HG03095 (cell line): ENCODE results near the gene TMEM50B.
"Not testable (repeated sequence)": the region's sequence is repeated elsewhere in the genome, so short reads cannot be mapped to it uniquely, and the experiment has no call there.

Source experiments
- ATAC-seq: cut with Tn5 transposase; IDR thresholded peaks from one replicate; pipeline ENCODE4 v1.9.1; 2021; ENCODE audit warnings: moderate library complexity; ENCODE audit not compliant: unreplicated experiment

Gene TMEM50B

GRCh38 chr21:33478935-33479678, 667 bp downstream of the TMEM50B start:
- peak; percentile 22 for ATAC-seq

- no peak for ATAC-seq
These were observed 1.6 kb downstream of the TMEM50B start for GRCh38 chr21:33478182-33478581.

- no peak for ATAC-seq
These were observed 2.7 kb downstream of the TMEM50B start for GRCh38 chr21:33477066-33477465.

DNA sequence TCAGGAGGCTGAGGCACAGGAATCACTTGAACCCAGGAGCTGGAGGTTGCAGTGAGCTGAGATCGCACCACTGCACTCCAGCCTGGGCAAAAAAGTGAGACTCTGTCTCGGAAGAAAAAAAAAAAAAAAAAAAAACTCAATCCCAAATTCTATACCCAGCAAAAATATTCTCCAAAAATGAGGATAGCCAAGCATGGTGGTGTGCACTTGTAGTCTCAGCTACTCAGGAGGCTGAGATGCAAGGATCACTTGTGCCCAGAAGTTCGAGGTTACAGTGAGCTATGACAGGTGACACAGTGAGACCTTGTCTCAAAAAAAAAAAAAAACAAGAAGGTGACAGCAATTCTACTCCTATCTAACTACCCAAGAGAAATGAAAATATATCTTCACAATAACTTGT, 6.4 kb downstream of the TMEM50B start:
- no peak for ATAC-seq

GRCh38 chr21:33470701-33471100, 9.1 kb downstream of the TMEM50B start:
- ATAC-seq: no peak

DNA sequence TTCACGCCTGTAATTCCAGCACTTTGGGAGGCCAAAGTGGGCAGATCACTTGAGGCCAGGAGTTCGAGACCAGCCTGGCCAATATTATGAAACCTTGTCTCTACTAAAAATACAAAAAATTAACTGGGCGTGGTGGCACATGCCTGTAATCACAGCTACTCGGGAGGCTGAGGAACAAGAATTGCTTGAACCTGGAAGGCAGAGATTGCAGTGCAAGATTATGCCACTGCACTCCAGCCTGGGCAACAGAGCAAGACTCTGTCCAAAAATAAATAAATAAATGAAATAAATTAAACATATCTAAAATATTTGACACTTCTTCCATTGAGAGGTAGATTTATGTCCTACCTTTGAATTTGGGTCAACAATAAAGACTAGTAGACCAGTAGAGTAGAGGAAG, 10.6 kb downstream of the TMEM50B start:
- ATAC-seq: not testable (repeated sequence)

- no peak for ATAC-seq
These were observed 18.1 kb downstream of the TMEM50B start for GRCh38 chr21:33461538-33462250.

- no peak for ATAC-seq
These were observed 20.9 kb downstream of the TMEM50B start for GRCh38 chr21:33458861-33459260.

- no peak for ATAC-seq
These were observed 23.9 kb downstream of the TMEM50B start for GRCh38 chr21:33455686-33456446.

GRCh38 chr21:33452362-33452761, 27.4 kb downstream of the TMEM50B start:
- ATAC-seq: no peak

- no peak for ATAC-seq
These were observed 28.1 kb downstream of the TMEM50B start for GRCh38 chr21:33451634-33452071.

GRCh38 chr21:33449616-33450015, 30.2 kb downstream of the TMEM50B start:
- no peak for ATAC-seq

DNA sequence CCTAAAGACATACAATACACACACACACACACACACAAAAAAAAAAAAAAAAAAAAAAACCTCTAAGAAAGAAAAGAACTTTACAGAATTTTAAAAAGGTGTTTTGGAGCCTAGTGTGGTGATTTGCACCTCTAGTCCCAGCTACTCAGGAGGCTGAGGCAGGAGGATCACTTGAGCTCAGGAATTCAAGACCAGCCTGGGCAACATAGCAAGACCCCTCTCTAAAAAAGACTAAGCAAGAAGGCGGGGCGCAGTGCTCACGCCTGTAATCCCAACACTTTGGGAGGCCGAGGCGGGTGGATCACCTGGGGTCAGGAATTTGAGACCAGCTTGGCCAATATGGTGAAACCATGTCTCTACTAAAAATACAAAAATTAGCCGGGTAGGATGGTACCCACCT, 33.2 kb downstream of the TMEM50B start:
- not testable (repeated sequence) for ATAC-seq

GRCh38 chr21:33444499-33444898, 35.3 kb downstream of the TMEM50B start:
- no peak for ATAC-seq

- ATAC-seq: no peak
These were observed 36.6 kb downstream of the TMEM50B start for GRCh38 chr21:33443194-33443593.

DNA sequence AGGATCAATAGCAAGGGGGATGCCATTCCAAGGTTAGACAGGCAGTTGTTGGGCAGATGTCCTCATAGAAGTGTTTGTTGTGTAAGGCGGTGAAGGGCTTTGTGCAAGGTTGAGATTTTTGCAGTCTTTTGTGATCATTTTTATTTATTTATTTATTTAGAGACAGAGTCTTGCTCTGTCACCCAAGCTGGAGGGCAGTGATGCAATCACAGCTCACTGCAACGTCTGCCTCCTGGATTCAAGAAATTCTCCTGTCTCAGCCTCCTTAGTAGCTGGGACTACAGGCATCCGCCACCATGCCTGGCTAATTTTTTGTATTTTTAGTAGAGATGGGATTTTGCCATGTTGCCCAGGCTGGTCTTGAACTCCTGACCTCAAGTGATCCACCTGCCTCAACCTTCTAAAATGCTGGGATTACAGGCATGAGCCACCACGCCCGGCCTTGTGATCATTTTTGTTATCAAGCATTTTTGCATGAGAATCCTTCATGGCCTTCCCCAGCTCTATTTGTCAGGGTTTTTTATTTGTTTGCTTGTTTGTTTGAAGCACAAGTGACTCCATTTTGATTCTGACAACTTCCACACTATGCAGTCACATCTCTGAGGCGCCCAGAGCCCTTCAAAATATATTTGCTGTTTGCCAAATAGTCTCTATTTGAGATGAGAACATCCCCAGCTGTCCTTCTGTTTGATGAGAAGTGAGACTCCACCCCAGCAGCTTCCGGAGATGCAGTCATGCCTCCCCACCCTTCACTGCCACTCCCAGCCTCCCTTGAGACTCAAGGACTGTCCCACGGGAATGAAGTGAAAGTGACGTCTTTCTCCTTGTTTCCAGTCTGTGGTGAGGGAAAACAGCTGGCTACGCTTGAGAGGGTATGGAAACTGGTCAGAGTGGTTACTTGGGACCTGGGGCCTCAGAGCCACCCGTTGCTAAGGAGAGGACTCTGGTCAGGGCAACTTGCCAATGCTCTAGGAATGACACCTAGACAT, 38.0 kb downstream of the TMEM50B start:
- ATAC-seq: peak; percentile 52

GRCh38 chr21:33437140-33437539, 42.6 kb downstream of the TMEM50B start:
- ATAC-seq: no peak

DNA sequence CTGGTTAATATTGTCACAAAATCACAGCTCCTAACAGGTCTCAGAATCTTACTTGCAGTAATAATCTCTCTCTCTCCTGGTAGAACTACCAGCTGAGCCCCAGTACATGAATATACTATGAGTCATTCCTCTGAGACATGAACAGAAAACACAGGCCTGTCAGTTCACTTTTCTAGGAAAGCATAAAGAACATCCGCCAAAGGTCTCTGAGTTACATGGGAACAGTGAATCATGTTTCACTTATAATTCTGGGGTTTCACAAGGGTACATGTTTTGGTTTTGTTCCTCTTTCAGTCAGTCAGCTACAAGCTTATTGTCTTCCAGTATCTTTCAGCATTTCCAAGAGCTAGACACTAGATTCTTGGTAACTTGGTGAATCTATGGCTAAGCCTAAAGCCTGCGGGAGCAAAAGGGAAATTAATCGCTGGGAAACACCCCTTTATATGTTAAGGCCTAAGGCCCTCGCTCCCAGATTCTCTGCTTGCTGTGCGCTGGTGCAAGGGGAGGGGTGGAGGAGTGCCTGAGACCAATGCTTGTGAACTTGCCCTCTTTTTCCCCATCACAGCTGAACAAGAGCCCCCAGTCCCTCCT, 44.9 kb downstream of the TMEM50B start:
- peak; percentile 88 for ATAC-seq

DNA sequence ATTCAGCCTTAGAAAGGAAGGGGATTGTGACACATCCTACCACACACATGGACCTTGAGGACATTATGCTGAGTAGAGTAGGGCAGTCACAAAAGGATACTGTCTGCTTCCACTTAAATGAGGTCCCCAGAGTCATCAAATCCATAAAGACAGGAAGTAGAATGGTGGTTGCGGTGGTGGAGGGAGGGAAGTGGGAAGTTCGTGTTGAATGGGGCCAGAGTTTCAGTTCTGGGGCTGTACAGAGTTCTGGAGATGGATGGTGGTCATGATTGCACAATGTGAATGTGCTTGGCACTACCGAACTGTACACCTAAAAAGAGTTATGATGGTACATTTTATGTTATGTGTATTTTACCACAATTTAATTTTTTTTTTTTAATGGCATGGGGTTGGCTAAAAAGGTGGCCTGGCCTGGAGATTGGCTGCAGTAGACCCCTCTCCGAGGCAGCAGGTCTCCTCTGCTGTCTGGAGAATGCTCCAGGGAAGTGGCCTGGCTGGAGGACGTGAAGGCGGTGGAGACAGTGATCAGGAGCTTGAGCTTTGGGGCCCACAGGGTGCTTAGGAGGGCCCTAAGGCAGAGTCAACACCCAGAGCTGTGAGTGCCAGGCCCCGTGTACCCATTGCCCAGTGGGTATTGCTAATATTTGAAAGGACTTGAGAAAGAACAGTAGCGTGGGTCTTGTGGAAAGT, 46.2 kb downstream of the TMEM50B start:
- ATAC-seq: no peak
